GM12874 (cell line): Measurements from ENCODE around the gene CTNNA1.

Source experiments
- CTCF ChIP-seq: IDR thresholded peaks from 2 replicates; pipeline ENCODE4 v1.5.1; 2011; ENCODE audit warnings: low read depth, mild to moderate bottlenecking, control low read depth, low read length, moderate library complexity; ENCODE audit not compliant: insufficient read depth

The CTNNA1 gene

GRCh38 chr5:138952962-138953361 lies 199.7 kb downstream of the CTNNA1 start:
- TF ChIP-seq CTCF, result no peak

GRCh38 chr5:138953387-138954256 lies 200.4 kb downstream of the CTNNA1 start:
- no peak for TF ChIP-seq CTCF

GRCh38 chr5:138954257-138955012 lies 201.2 kb downstream of the CTNNA1 start:
- no peak for TF ChIP-seq CTCF

GRCh38 chr5:138955013-138955660 lies 201.9 kb downstream of the CTNNA1 start:
- TF ChIP-seq CTCF, result no peak

GRCh38 chr5:138955671-138956295 lies 202.6 kb downstream of the CTNNA1 start:
- TF ChIP-seq CTCF, result no peak

GRCh38 chr5:138956801-138957200 lies 203.6 kb downstream of the CTNNA1 start:
- TF ChIP-seq CTCF, result no peak

GRCh38 chr5:138960145-138960692 lies 207.0 kb downstream of the CTNNA1 start:
- TF ChIP-seq CTCF, result no peak
